ENCODE measurements around the gene ARHGAP36. TPM values are rescaled to one million over a fixed set of nuclear protein-coding genes. Genes with fewer than 3 reads are reported as not detected.
A peak's percentile ranks its signal among the peaks of the same experiment; 100 is the strongest.

ARHGAP36 gene
- total RNA-seq, 1 experiment from 2014 or later, result 0.37 TPM

GRCh38 chrX:131032354-131033230 is 25.6 kb upstream of the ARHGAP36 start:
- Mint-ChIP-seq H3K4me1 (no peaks in the 10 kb centered on the region), H3K27me3 (ENCODE audit: low read depth) (peaks cover 49% of the 10 kb centered on the region), H3K9me3 (no peaks in the 10 kb centered on the region), H3K36me3 (ENCODE audit: insufficient read depth in 1 of 3, low read depth in 3 of 3) (no peaks in the 10 kb centered on the region), H3K4me3 (no peak overlapping the region), H3K27ac (peak overlapping the region in 1 of 3 experiments; percentile 63; a peak in 1 of 7 replicates)
- Histone ChIP-seq H3K27ac (ENCODE audit: insufficient read length, low read depth, low read length) (no peak overlapping the region), H3K4me1 (ENCODE audit: insufficient read depth, low read length) (no peaks in the 10 kb centered on the region), H3K27me3 (ENCODE audit: insufficient read depth, low read length) (no peaks in the 10 kb centered on the region), H3K79me1 (ENCODE audit: insufficient read depth, low read depth, low read length, poor library complexity, severe bottlenecking) (no peaks in the 10 kb centered on the region), H3K23ac (ENCODE audit: insufficient read length, low read depth, low read length) (no peak overlapping the region), H3K56ac (ENCODE audit: insufficient read length, low read depth, low read length) (no peak overlapping the region), H4K20me1 (ENCODE audit: control insufficient read depth, insufficient read depth, insufficient read length) (no peaks in the 10 kb centered on the region), H2BK20ac (ENCODE audit: low read depth, low read length, poor library complexity, severe bottlenecking) (no peak overlapping the region), H2BK12ac (ENCODE audit: insufficient read length, low read depth, low read length) (no peak overlapping the region), H2BK15ac (ENCODE audit: low read depth, low read length) (no peak overlapping the region), H3T11ph (ENCODE audit: low read length) (no peak overlapping the region), H3K9ac (ENCODE audit: extremely low read depth, insufficient read length, low read length) (no peak overlapping the region), H4K91ac (ENCODE audit: insufficient read length, low read depth, low read length) (no peak overlapping the region), H3K18ac (ENCODE audit: insufficient read length, low read depth, low read length) (no peak overlapping the region), H3K79me2 (ENCODE audit: insufficient read depth, low read length) (no peaks in the 10 kb centered on the region), H3K9me3 (ENCODE audit: control insufficient read depth, low read depth, low read length) (no peaks in the 10 kb centered on the region), H4K8ac (replicated peaks; ENCODE audit: insufficient read length, low read depth, low read length) (no peak overlapping the region), H4K5ac (ENCODE audit: insufficient read length, low read depth, low read length) (no peak overlapping the region), H2BK5ac (ENCODE audit: insufficient read length, low read length) (no peak overlapping the region), H3K4me2 (ENCODE audit: insufficient read depth, insufficient read length, low read length) (no peak overlapping the region), H3K4ac (ENCODE audit: low read depth, low read length) (no peak overlapping the region), H2AFZ (ENCODE audit: low read length) (no peak overlapping the region), H3K14ac (ENCODE audit: insufficient read depth, low read length) (no peak overlapping the region), H2BK120ac (ENCODE audit: low read depth, low read length, poor library complexity, severe bottlenecking) (no peak overlapping the region), H2AK5ac (ENCODE audit: insufficient read length, low read length) (no peak overlapping the region), H3K23me2 (ENCODE audit: insufficient read length, low read depth, low read length, poor library complexity, severe bottlenecking) (no peaks in the 10 kb centered on the region)
- TF ChIP-seq CTCF (conservative IDR thresholded peaks at IDR 0.05), result no peak
- WGBS (ENCODE audit: extremely low coverage, insufficient read length, low lambda C conversion rate), result no CpG with 5 or more reads among the region's 2 CpGs
- DNase-seq, result no peak
